Measurements from ENCODE around the gene BNC2. TPM values are rescaled to one million over a fixed set of nuclear protein-coding genes. Genes with fewer than 3 reads are reported as not detected.
A peak's percentile ranks its signal among the peaks of the same experiment; 100 is the strongest.

BNC2 gene
- total RNA-seq, 1 experiment from 2014 or later = 43.6 TPM

GRCh38 chr9:16615451-16615850 lies 255.0 kb downstream of the BNC2 start:
- no peak overlapping the region for H3K9ac ChIP-seq (ENCODE audit: extremely low read depth, insufficient read length, low read length)

More at GRCh38 chr9:16615451-16615850, 255.0 kb downstream of the BNC2 start:
- peaks cover 3% of the 10 kb centered on the region for H3K79me1 ChIP-seq (ENCODE audit: insufficient read depth, low read depth, low read length, poor library complexity, severe bottlenecking)
- no peak overlapping the region for H3K4me3 Mint-ChIP-seq
- H3K27ac Mint-ChIP-seq = peak overlapping the region in 2 of 3 experiments; percentile 35 to 67; a peak in 2 of 7 replicates
- H3T11ph ChIP-seq (ENCODE audit: low read length) = no peak overlapping the region
- H3K18ac ChIP-seq (ENCODE audit: insufficient read length, low read depth, low read length) = no peak overlapping the region
- H3K4me1 ChIP-seq (ENCODE audit: insufficient read depth, low read length) = peaks cover 5% of the 10 kb centered on the region
- H3K27me3 Mint-ChIP-seq (ENCODE audit: low read depth) = no peaks in the 10 kb centered on the region
- no peaks in the 10 kb centered on the region for H3K27me3 ChIP-seq (ENCODE audit: insufficient read depth, low read length)
- H3K14ac ChIP-seq (ENCODE audit: insufficient read depth, low read length) = no peak overlapping the region
- H4K8ac ChIP-seq (replicated peaks; ENCODE audit: insufficient read length, low read depth, low read length) = no peak overlapping the region
- H2BK12ac ChIP-seq (ENCODE audit: insufficient read length, low read depth, low read length) = no peak overlapping the region
- TF ChIP-seq CTCF (conservative IDR thresholded peaks at IDR 0.05) = no peak
- no peak overlapping the region for H2BK20ac ChIP-seq (ENCODE audit: low read depth, low read length, poor library complexity, severe bottlenecking)
- H3K36me3 Mint-ChIP-seq (ENCODE audit: insufficient read depth in 1 of 3, low read depth in 3 of 3) = no peaks in the 10 kb centered on the region
- no peak overlapping the region for H2AK5ac ChIP-seq (ENCODE audit: insufficient read length, low read length)
- H4K91ac ChIP-seq (ENCODE audit: insufficient read length, low read depth, low read length) = no peak overlapping the region
- H2BK5ac ChIP-seq (ENCODE audit: insufficient read length, low read length) = no peak overlapping the region
- no peaks in the 10 kb centered on the region for H3K79me2 ChIP-seq (ENCODE audit: insufficient read depth, low read length)
- no peak overlapping the region for H3K23ac ChIP-seq (ENCODE audit: insufficient read length, low read depth, low read length)
- no peaks in the 10 kb centered on the region for H4K20me1 ChIP-seq (ENCODE audit: control insufficient read depth, insufficient read depth, insufficient read length)
- whole genome bisulfite sequencing (ENCODE audit: extremely low coverage, insufficient read length, low lambda C conversion rate) = no CpG with 5 or more reads among the region's 4 CpGs
- no peak overlapping the region for H3K56ac ChIP-seq (ENCODE audit: insufficient read length, low read depth, low read length)
- no peak overlapping the region for H3K4ac ChIP-seq (ENCODE audit: low read depth, low read length)
- H2BK15ac ChIP-seq (ENCODE audit: low read depth, low read length) = no peak overlapping the region
- H3K27ac ChIP-seq (ENCODE audit: insufficient read length, low read depth, low read length) = no peak overlapping the region
- H3K9me3 Mint-ChIP-seq = no peaks in the 10 kb centered on the region
- no peak overlapping the region for H4K5ac ChIP-seq (ENCODE audit: insufficient read length, low read depth, low read length)
- H3K4me2 ChIP-seq (ENCODE audit: insufficient read depth, insufficient read length, low read length) = no peak overlapping the region
- no peaks in the 10 kb centered on the region for H3K23me2 ChIP-seq (ENCODE audit: insufficient read length, low read depth, low read length, poor library complexity, severe bottlenecking)
- DNase-seq = no peak
- peaks cover 57 to 60% of the 10 kb centered on the region in 2 experiments for H3K4me1 Mint-ChIP-seq
- no peak overlapping the region for H2BK120ac ChIP-seq (ENCODE audit: low read depth, low read length, poor library complexity, severe bottlenecking)
- no peaks in the 10 kb centered on the region for H3K9me3 ChIP-seq (ENCODE audit: control insufficient read depth, low read depth, low read length)
- no peak overlapping the region for H2AFZ ChIP-seq (ENCODE audit: low read length)

All from H9 (cell line).